Mesenchymal stem cell (in vitro differentiated cells and primary cell): ENCODE measurements around the gene CHRNA7.

Experiments used
- DNase-seq: peaks from one replicate; pipeline ENCODE4 v3.0.0-alpha.2; 2013
- H2AFZ ChIP-seq: one replicate; pipeline ENCODE4 v1.6.1; 2013; ENCODE audit warnings: low read depth, mild to moderate bottlenecking, control low read depth, inconsistent platforms, low read length, moderate library complexity
- H2AK5ac ChIP-seq: 2 replicates; pipeline ENCODE4 v1.6.1; 2013; ENCODE audit warnings: low read length, moderate library complexity, mild to moderate bottlenecking, inconsistent platforms; ENCODE audit not compliant: severe bottlenecking
- H2BK120ac ChIP-seq: one replicate; pipeline ENCODE4 v1.6.1; 2013; ENCODE audit warnings: low read depth, mild to moderate bottlenecking, inconsistent platforms, low read length, moderate library complexity
- H2BK12ac ChIP-seq, 2 experiments: one replicate each; pipeline ENCODE4 v1.6.1; 2013; ENCODE audit warnings: inconsistent platforms in 2 of 2, low read length in 2 of 2, mild to moderate bottlenecking in 2 of 2, moderate library complexity in 2 of 2, control low read depth in 1 of 2
- H2BK15ac ChIP-seq: one replicate; pipeline ENCODE4 v1.6.1; 2013; ENCODE audit warnings: mild to moderate bottlenecking, low read depth, inconsistent platforms; ENCODE audit not compliant: poor library complexity, severe bottlenecking
- H2BK5ac ChIP-seq: 2 replicates; pipeline ENCODE4 v1.6.1; 2013; ENCODE audit warnings: low read depth, mild to moderate bottlenecking, low read length, control low read depth, inconsistent platforms; ENCODE audit not compliant: poor library complexity, severe bottlenecking
- H3K14ac ChIP-seq, 2 experiments: one replicate each; pipeline ENCODE4 v1.6.1; 2013; ENCODE audit warnings: inconsistent platforms in 2 of 2, low read length in 2 of 2, control low read depth in 1 of 2, mild to moderate bottlenecking in 1 of 2, moderate library complexity in 1 of 2
- H3K18ac ChIP-seq, 2 experiments: one replicate each; pipeline ENCODE4 v1.6.1; 2013; ENCODE audit warnings: inconsistent platforms in 2 of 2, low read length in 2 of 2, control low read depth in 1 of 2, low read depth in 1 of 2, mild to moderate bottlenecking in 1 of 2
- H3K23ac ChIP-seq, 2 experiments: one replicate each; pipeline ENCODE4 v1.6.1; 2013; ENCODE audit warnings: inconsistent platforms in 2 of 2, low read length in 2 of 2, mild to moderate bottlenecking in 2 of 2, moderate library complexity in 2 of 2, control low read depth in 1 of 2
- H3K27ac ChIP-seq: 2 replicates; pipeline ENCODE4 v1.5.1; 2013; ENCODE audit warnings: mild to moderate bottlenecking, moderate library complexity, low read length, control low read depth, inconsistent platforms; ENCODE audit not compliant: poor library complexity, severe bottlenecking
- H3K27me3 ChIP-seq, 2 experiments: 2 replicates each; pipeline versions ENCODE4 v1.6.1 to v1.7.0; 2013; ENCODE audit warnings: low read length in 2 of 2, mild to moderate bottlenecking in 2 of 2, moderate library complexity in 2 of 2, control low read depth in 1 of 2, inconsistent platforms in 1 of 2; ENCODE audit not compliant: control insufficient read depth in 1 of 2, insufficient read depth in 1 of 2
- H3K36me3 ChIP-seq, 2 experiments: 2 replicates each; pipeline versions ENCODE4 v1.6.1 to v1.7.0; 2013; ENCODE audit warnings: low read length in 2 of 2, control low read depth in 1 of 2, inconsistent platforms in 1 of 2, low read depth in 1 of 2, mild to moderate bottlenecking in 1 of 2; ENCODE audit not compliant: insufficient read depth in 2 of 2, control insufficient read depth in 1 of 2
- H3K4ac ChIP-seq, 2 experiments: one replicate each; pipeline ENCODE4 v1.6.1; 2013; ENCODE audit warnings: inconsistent platforms in 2 of 2, low read length in 2 of 2, mild to moderate bottlenecking in 2 of 2, moderate library complexity in 2 of 2, control low read depth in 1 of 2, low read depth in 1 of 2
- H3K4me1 ChIP-seq: 2 replicates; pipeline ENCODE4 v1.6.1; 2013; ENCODE audit warnings: low read depth, low read length, control low read depth; ENCODE audit not compliant: control insufficient read depth, insufficient read depth
- H3K4me2 ChIP-seq: 2 replicates; pipeline ENCODE4 v1.6.1; 2013; ENCODE audit warnings: low read length, mild to moderate bottlenecking, inconsistent platforms; ENCODE audit not compliant: poor library complexity, severe bottlenecking
- H3K4me3 ChIP-seq, 2 experiments: 2 replicates each; pipeline versions ENCODE4 v1.5.1 to v1.7.0; 2013; ENCODE audit warnings: low read length in 2 of 2, mild to moderate bottlenecking in 2 of 2, control low read depth in 1 of 2, low read depth in 1 of 2; ENCODE audit not compliant: insufficient read depth in 1 of 2
- H3K79me1 ChIP-seq: replicated peaks from 2 replicates; pipeline ENCODE4 v1.6.1; 2013; ENCODE audit warnings: mild to moderate bottlenecking, control low read depth, low read length, inconsistent platforms; ENCODE audit not compliant: poor library complexity, severe bottlenecking
- H3K9ac ChIP-seq: 2 replicates; pipeline ENCODE4 v1.7.0; 2013; ENCODE audit warnings: mild to moderate bottlenecking, low read length, moderate library complexity
- H3K9me3 ChIP-seq: 2 replicates; pipeline ENCODE4 v1.7.0; 2013; ENCODE audit warnings: mild to moderate bottlenecking, low read length; ENCODE audit not compliant: control insufficient read depth
- H4K8ac ChIP-seq: one replicate; pipeline ENCODE4 v1.6.1; 2013; ENCODE audit warnings: inconsistent platforms, mild to moderate bottlenecking, low read length, moderate library complexity
- H4K91ac ChIP-seq: one replicate; pipeline ENCODE4 v1.6.1; 2013; ENCODE audit warnings: mild to moderate bottlenecking, low read length, inconsistent platforms
- WGBS: methylation state at CpG from one replicate; pipeline ENCODE4 v1.1.7; 2013; ENCODE audit warnings: mixed read lengths; 5-methylcytosine and 5-hydroxymethylcytosine counted together

Gene CHRNA7

GRCh38 chr15:32041294-32041693 lies 11.0 kb downstream of the CHRNA7 start:
- Histone ChIP-seq H2BK12ac (no peak overlapping the region), H3K14ac (no peak overlapping the region), H2AK5ac (no peak overlapping the region), H3K9ac (no peak overlapping the region), H3K4me3 (no peak overlapping the region), H3K23ac (no peak overlapping the region), H2BK5ac (no peak overlapping the region), H2AFZ (no peak overlapping the region), H2BK15ac (no peak overlapping the region), H3K36me3 (no peaks in the 10 kb centered on the region), H3K4ac (no peak overlapping the region), H2BK120ac (no peak overlapping the region), H3K4me1 (no peaks in the 10 kb centered on the region), H3K79me1 (no peaks in the 10 kb centered on the region), H4K8ac (no peak overlapping the region), H3K27ac (no peak overlapping the region), H3K4me2 (no peak overlapping the region), H3K18ac (no peak overlapping the region), H4K91ac (no peak overlapping the region), H3K9me3 (no peaks in the 10 kb centered on the region), H3K27me3 (no peaks in the 10 kb centered on the region)
- WGBS = 73% methylated on average over 7 of the region's 7 CpGs
- DNase-seq = no peak

- H3K4me1 ChIP-seq = no peaks in the 10 kb centered on the region
- H2BK12ac ChIP-seq = no peak overlapping the region
- no peak overlapping the region for H2BK120ac ChIP-seq
- no peaks in the 10 kb centered on the region for H3K79me1 ChIP-seq
- no peak overlapping the region for H3K18ac ChIP-seq
- H3K4ac ChIP-seq = no peak overlapping the region
- H2BK5ac ChIP-seq = no peak overlapping the region
- no peak overlapping the region for H2AFZ ChIP-seq
- H3K9me3 ChIP-seq = no peaks in the 10 kb centered on the region
- H3K36me3 ChIP-seq = no peaks in the 10 kb centered on the region
- no peak overlapping the region for H3K4me3 ChIP-seq
- no peaks in the 10 kb centered on the region for H3K27me3 ChIP-seq
- H2AK5ac ChIP-seq = no peak overlapping the region
- H3K4me2 ChIP-seq = no peak overlapping the region
- H4K8ac ChIP-seq = no peak overlapping the region
- no peak for DNase-seq
- H3K9ac ChIP-seq = no peak overlapping the region
- no CpG with 5 or more reads among the region's 1 CpG for WGBS
- no peak overlapping the region for H3K23ac ChIP-seq
- H3K27ac ChIP-seq = no peak overlapping the region
- H4K91ac ChIP-seq = no peak overlapping the region
- H3K14ac ChIP-seq = no peak overlapping the region
- no peak overlapping the region for H2BK15ac ChIP-seq
Observed at GRCh38 chr15:32042269-32042972, 12.1 kb downstream of the CHRNA7 start.

- H3K27ac ChIP-seq = no peak overlapping the region
- no peak overlapping the region for H2AFZ ChIP-seq
- H3K4ac ChIP-seq = no peak overlapping the region
- no peak overlapping the region for H3K9ac ChIP-seq
- 33% methylated on average over 5 of the region's 5 CpGs for WGBS
- no peak overlapping the region for H2BK15ac ChIP-seq
- H2AK5ac ChIP-seq = no peak overlapping the region
- H3K27me3 ChIP-seq = no peaks in the 10 kb centered on the region
- H2BK5ac ChIP-seq = no peak overlapping the region
- no peaks in the 10 kb centered on the region for H3K79me1 ChIP-seq
- H2BK120ac ChIP-seq = no peak overlapping the region
- H3K4me2 ChIP-seq = no peak overlapping the region
- H4K8ac ChIP-seq = no peak overlapping the region
- no peak overlapping the region for H3K14ac ChIP-seq
- H4K91ac ChIP-seq = no peak overlapping the region
- no peak overlapping the region for H3K18ac ChIP-seq
- H3K4me3 ChIP-seq = no peak overlapping the region
- DNase-seq = no peak
- no peaks in the 10 kb centered on the region for H3K9me3 ChIP-seq
- H3K23ac ChIP-seq = no peak overlapping the region
- no peaks in the 10 kb centered on the region for H3K36me3 ChIP-seq
- H3K4me1 ChIP-seq = no peaks in the 10 kb centered on the region
- no peak overlapping the region for H2BK12ac ChIP-seq
Observed at GRCh38 chr15:32053719-32054118, 23.4 kb downstream of the CHRNA7 start.

GRCh38 chr15:32057876-32058425 lies 27.6 kb downstream of the CHRNA7 start:
- 66% methylated on average over 4 of the region's 4 CpGs for WGBS

More at GRCh38 chr15:32057876-32058425, 27.6 kb downstream of the CHRNA7 start:
- Histone ChIP-seq H3K9me3 (peaks cover 1% of the 10 kb centered on the region), H3K18ac (no peak overlapping the region), H2BK120ac (no peak overlapping the region), H3K27ac (no peak overlapping the region), H3K14ac (no peak overlapping the region), H3K4me1 (no peaks in the 10 kb centered on the region), H2AK5ac (no peak overlapping the region), H2BK12ac (no peak overlapping the region), H3K4me3 (no peak overlapping the region), H2BK15ac (no peak overlapping the region), H3K9ac (no peak overlapping the region), H2BK5ac (no peak overlapping the region), H3K36me3 (no peaks in the 10 kb centered on the region), H3K27me3 (no peaks in the 10 kb centered on the region), H4K8ac (no peak overlapping the region), H4K91ac (no peak overlapping the region), H3K23ac (no peak overlapping the region), H3K79me1 (no peaks in the 10 kb centered on the region), H2AFZ (no peak overlapping the region), H3K4me2 (no peak overlapping the region), H3K4ac (no peak overlapping the region)
- no peak for DNase-seq
